22Rv1 (cell line): ENCODE results near the gene RAMACL.

Experiments
- CTCF ChIP-seq: fragments of 450-650 bp; IDR thresholded peaks from 2 replicates; pipeline ENCODE4 v1.5.1; 2017; ENCODE audit warnings: mild to moderate bottlenecking
- ZFX ChIP-seq: fragments of 450-650 bp; IDR thresholded peaks from 2 replicates; pipeline ENCODE4 v1.6.1; 2017; ENCODE audit warnings: antibody characterized with exemption, borderline replicate concordance

GRCh38 chr6:166539543-166539942 lies 46.9 kb downstream of the RAMACL start:
- TF ChIP-seq CTCF, result no peak
- TF ChIP-seq ZFX, result no peak
